HepG2 (cell line): ENCODE measurements around the gene ADGRD1.

ENCODE experiments used
- FIP1L1 ChIP-seq: fragments of 200-400 bp; formaldehyde crosslinking; IDR thresholded peaks from 2 replicates; pipeline ENCODE4 v1.6.1; 2018; ENCODE audit warnings: low read depth, mild to moderate bottlenecking, low read length, moderate library complexity, borderline replicate concordance; ENCODE audit not compliant: insufficient read depth
- SNAI1 ChIP-seq: sonication (generic); formaldehyde crosslinking; IDR thresholded peaks from 2 replicates; pipeline ENCODE4 v1.5.0; 2020; ENCODE audit warnings: mild to moderate bottlenecking, missing genetic modification reagents, borderline replicate concordance

DNA sequence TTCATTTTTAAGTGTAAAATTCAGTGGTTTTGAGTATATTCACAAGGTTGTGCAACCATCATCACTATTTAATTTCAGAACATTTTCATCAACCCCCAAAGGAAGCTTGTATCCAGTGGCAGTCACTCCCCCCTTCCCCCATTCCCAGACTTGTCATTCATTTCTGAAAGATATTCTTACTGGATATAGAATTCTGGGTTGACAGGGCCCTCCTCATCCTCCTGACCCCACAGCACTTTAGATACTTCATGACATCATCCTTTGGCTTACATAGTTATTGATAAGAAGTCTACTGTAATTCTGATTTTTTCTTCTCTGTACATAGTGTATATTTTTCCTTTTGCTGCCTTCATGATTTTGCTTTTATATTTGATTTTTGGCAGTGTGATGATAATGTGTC lies 8.8 kb upstream of the ADGRD1 start:
- TF ChIP-seq FIP1L1 (no peak), SNAI1 (CRISPR knock-in tag) (no peak)
